GM12891 (cell line): Measurements from ENCODE around the gene BAK1.

ENCODE experiments used
- POLR2A ChIP-seq: IDR thresholded peaks from 2 replicates; pipeline ENCODE4 v1.6.1; 2011; ENCODE audit warnings: low read depth, low read length, control low read depth
- POLR2AphosphoS5 ChIP-seq: IDR thresholded peaks from 2 replicates; pipeline ENCODE4 v1.6.1; 2011; ENCODE audit warnings: low read depth, low read length, control low read depth
- POU2F2 ChIP-seq: IDR thresholded peaks from 2 replicates; pipeline ENCODE4 v1.6.1; 2011; ENCODE audit warnings: low read depth, mild to moderate bottlenecking, control low read depth, low read length, moderate library complexity
- SPI1 ChIP-seq: IDR thresholded peaks from 2 replicates; pipeline ENCODE4 v1.6.1; 2011; ENCODE audit warnings: low read depth, low read length, control low read depth
- TAF1 ChIP-seq: IDR thresholded peaks from 2 replicates; pipeline ENCODE4 v1.6.1; 2011; ENCODE audit warnings: low read depth, low read length, control low read depth

- TF ChIP-seq POLR2A: no peak
- TF ChIP-seq POU2F2: no peak
- no peak for TF ChIP-seq POLR2AphosphoS5
- TF ChIP-seq SPI1: no peak
- TF ChIP-seq TAF1: no peak
Measured at GRCh38 chr6:33588894-33589293, 8.8 kb upstream of the BAK1 start.
